Activated naive CD8-positive, alpha-beta T cell (primary cell): Measurements from ENCODE around the gene FAM180B.
"Not testable (repeated sequence)": the region's sequence is repeated elsewhere in the genome, so short reads cannot be mapped to it uniquely, and the experiment has no call there.

Experiments
- H3K27ac Mint-ChIP-seq: one replicate; pipeline ENCODE4 v1.8.0; 2021; ENCODE audit warnings: mixed read lengths
- H3K27me3 Mint-ChIP-seq: one replicate; pipeline ENCODE4 v1.8.0; 2021; ENCODE audit warnings: mixed read lengths
- H3K36me3 Mint-ChIP-seq: one replicate; pipeline ENCODE4 v1.8.0; 2021; ENCODE audit warnings: mixed read lengths
- H3K4me1 Mint-ChIP-seq: one replicate; pipeline ENCODE4 v1.8.0; 2021; ENCODE audit warnings: low read depth, mixed read lengths
- H3K4me3 Mint-ChIP-seq: one replicate; pipeline ENCODE4 v1.8.0; 2021; ENCODE audit warnings: mild to moderate bottlenecking, mixed read lengths
- H3K9me3 Mint-ChIP-seq: one replicate; pipeline ENCODE4 v1.8.0; 2021; ENCODE audit warnings: low read depth, mixed read lengths

FAM180B gene

DNA sequence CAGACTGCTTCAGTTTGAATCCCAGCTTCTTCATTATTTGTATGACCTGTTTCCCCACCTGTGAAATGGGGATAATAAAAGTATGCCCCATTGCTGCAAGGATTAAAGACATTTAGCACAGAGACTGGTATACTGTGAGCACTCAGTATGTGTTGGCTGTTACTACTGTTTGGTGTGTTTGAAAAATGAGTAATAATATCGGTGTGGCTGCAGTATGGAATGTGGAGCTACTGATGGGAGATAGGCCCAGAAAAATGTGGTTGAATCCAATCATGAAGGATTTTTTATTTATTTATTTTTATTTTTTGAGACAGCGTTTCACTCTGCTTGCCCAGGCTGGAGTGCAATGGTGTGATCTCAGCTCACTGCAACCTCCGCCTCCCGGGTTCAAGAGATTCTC is 16.8 kb downstream of the FAM180B start:
- Mint-ChIP-seq H3K27ac (no peak overlapping the region), H3K4me3 (no peak overlapping the region), H3K27me3 (no peaks in the 10 kb centered on the region), H3K4me1 (no peaks in the 10 kb centered on the region), H3K36me3 (peaks cover 2% of the 10 kb centered on the region), H3K9me3 (no peaks in the 10 kb centered on the region)

DNA sequence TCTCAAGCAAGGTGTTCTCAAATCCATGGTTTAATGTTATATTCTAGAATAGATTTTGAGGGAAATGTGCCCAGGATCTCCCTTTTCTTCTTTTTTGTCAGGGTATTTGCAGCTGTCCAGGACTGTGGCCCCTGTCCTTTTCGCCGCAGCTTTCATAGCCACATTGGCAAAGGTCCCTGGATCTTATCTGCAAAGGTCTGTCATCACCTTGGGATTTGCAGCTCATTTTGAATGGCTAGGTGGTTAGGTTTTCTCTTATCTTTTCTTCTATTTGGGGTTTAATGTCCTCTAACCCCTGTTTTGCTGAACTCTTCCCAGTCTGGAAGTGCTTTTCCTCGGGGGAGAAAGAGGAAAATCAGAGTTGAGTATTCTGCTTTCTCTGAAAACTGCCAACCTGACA is 19.4 kb downstream of the FAM180B start:
- Mint-ChIP-seq H3K4me1 (no peaks in the 10 kb centered on the region), H3K27me3 (no peaks in the 10 kb centered on the region), H3K4me3 (no peak overlapping the region), H3K36me3 (peaks cover 2% of the 10 kb centered on the region), H3K27ac (no peak overlapping the region), H3K9me3 (no peaks in the 10 kb centered on the region)

DNA sequence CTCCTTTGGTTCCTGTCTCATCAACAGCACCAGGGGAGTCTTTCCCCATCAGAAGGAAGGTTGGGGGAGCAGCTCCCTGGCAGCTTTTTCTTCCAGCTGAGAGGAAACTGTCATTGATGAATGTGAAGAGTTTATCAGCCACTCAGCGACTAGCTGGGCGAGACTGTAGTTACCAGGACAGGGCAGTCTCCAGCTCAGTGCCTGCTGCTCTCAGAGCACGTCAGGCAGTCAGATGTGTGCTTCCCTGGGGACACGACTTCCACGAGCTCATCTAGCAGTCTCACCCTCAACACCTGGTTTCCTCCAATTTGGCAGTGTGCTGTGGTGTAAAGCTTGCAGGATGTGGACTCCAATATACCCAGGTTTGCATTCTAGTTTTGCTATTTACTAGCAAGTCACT is 20.3 kb downstream of the FAM180B start:
- Mint-ChIP-seq H3K36me3 (peaks cover 2% of the 10 kb centered on the region), H3K9me3 (no peaks in the 10 kb centered on the region), H3K4me3 (no peak overlapping the region), H3K27ac (no peak overlapping the region), H3K4me1 (no peaks in the 10 kb centered on the region), H3K27me3 (no peaks in the 10 kb centered on the region)

DNA sequence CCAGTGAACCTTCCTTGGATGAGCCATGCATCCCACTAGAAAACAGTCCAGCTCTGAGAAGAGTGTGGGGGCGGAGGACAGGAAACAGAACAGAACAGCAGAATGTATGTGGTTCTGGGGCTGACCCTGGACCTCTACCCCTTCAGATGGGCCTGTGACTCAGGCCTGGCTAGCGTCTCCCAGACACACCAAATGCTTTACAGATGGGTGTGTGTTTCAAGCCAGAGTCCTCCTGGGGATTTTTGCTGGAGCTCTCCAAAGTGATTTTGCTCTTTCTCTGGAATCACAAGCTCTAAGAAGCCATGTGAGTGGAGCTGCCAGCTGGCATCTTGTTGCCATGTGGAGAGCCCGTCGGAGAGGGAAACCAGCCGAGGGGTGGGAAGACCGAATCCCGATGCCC is 20.9 kb downstream of the FAM180B start:
- H3K36me3 Mint-ChIP-seq, result peaks cover 2% of the 10 kb centered on the region
- no peaks in the 10 kb centered on the region for H3K4me1 Mint-ChIP-seq
- H3K27me3 Mint-ChIP-seq, result no peaks in the 10 kb centered on the region
- H3K4me3 Mint-ChIP-seq, result no peak overlapping the region
- no peak overlapping the region for H3K27ac Mint-ChIP-seq
- H3K9me3 Mint-ChIP-seq, result no peaks in the 10 kb centered on the region

DNA sequence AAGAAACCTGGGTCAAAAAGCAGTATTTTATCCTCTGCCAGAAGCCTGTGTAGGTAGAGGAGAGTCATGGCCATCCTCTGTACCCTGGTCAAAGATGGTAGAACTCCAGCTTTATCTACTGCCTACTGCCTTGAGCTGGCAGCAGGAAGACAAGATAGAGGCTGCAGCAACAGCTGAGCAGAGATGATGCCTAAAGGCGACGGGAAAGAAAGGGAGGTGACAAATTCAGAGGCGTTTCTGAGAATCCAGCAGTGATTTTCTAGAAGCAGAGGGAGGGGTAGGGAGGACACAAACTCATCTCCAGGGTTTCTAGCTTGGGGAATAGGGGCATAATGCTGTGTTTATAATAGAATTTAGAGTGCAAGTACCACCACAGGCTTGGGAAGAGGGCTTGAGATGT is 23.2 kb downstream of the FAM180B start:
- H3K27me3 Mint-ChIP-seq, result no peaks in the 10 kb centered on the region
- H3K36me3 Mint-ChIP-seq, result peaks cover 2% of the 10 kb centered on the region
- H3K27ac Mint-ChIP-seq, result no peak overlapping the region

DNA sequence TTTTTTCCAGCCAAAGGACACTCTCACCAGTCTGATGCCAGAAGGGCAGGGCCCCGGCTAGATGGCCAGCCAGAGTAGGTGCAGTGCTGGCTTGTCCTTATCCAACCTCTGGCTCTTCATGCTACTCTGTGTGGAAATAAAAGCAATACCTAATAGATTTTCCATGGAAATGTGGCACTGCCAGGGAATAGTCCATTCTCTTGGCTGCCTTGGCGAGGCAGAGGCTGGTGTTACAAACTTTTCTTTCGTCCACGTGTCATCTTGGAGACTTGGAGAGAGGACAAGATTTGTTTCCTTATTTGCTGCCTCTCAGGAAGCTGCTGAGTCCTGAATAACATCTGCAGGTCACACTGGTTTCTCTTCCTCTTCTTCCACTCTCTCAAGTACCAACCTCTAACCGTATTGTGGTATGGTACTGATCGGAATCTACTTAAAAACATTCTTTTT is 24.9 kb downstream of the FAM180B start:
- H3K9me3 Mint-ChIP-seq, result no peaks in the 10 kb centered on the region
- H3K27me3 Mint-ChIP-seq, result no peaks in the 10 kb centered on the region
- no peaks in the 10 kb centered on the region for H3K36me3 Mint-ChIP-seq
- no peaks in the 10 kb centered on the region for H3K4me1 Mint-ChIP-seq
- H3K4me3 Mint-ChIP-seq, result no peak overlapping the region
- H3K27ac Mint-ChIP-seq, result no peak overlapping the region

More for the DNA sequence above, 23.2 kb downstream of the FAM180B start:
- no peaks in the 10 kb centered on the region for H3K9me3 Mint-ChIP-seq
- no peak overlapping the region for H3K4me3 Mint-ChIP-seq
- H3K4me1 Mint-ChIP-seq, result no peaks in the 10 kb centered on the region

DNA sequence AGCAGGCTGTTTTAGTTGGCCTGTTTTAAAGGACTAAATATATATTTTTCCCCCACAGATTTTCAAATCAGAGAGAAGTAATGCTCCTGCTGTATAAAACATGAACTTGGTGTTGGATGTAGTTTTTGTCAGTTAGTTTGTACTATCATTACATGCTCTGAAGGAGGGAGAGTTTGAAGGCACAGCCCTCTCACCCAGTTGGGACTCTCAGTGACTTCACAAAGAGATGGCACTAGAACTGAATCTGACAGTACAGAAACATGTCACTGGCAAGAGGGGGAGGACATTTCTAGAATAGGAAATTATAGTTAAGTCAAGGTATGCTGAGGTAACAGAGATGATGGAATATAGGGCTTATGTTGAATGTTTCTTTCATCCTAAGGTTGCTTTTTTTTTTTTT is 28.8 kb downstream of the FAM180B start:
- H3K4me1 Mint-ChIP-seq, result no peaks in the 10 kb centered on the region

DNA sequence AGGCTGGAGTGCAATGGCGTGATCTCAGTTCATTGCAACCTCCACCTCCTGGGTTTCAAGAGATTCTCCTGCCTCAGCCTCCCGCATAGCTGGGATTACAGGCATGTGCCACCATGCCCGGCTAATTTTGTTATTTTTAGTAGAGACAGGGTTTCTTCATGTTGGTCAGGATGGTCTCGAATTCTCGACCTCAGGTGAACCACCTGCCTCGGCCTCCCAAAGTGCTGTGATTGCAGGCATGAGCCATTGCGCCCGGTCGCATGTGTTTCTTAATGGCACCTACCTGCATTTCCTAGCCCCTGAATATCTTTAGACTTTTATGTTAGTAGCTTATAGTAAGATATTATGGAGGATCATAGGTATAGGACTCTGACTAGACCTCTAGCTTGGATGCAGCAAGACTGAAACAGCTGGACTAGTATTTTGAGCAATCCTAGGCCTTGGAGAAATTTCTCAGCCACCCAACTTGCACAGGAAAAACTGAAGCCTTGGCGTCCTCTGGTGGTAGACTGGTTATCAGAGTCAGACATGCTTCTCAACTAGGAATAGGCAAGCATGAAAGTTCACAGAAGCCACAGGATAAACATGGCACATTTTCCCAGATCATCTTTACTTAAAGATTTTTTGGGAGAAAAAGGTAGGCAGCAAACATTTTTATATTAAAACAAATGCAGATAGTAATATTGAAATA is 30.4 kb downstream of the FAM180B start:
- Mint-ChIP-seq H3K4me3 (no peak overlapping the region), H3K36me3 (peaks cover 3% of the 10 kb centered on the region), H3K9me3 (no peaks in the 10 kb centered on the region), H3K4me1 (no peaks in the 10 kb centered on the region), H3K27me3 (no peaks in the 10 kb centered on the region), H3K27ac (no peak overlapping the region)

More for the DNA sequence above, 28.8 kb downstream of the FAM180B start:
- H3K27ac Mint-ChIP-seq, result no peak overlapping the region
- H3K27me3 Mint-ChIP-seq, result no peaks in the 10 kb centered on the region
- H3K9me3 Mint-ChIP-seq, result no peaks in the 10 kb centered on the region
- no peak overlapping the region for H3K4me3 Mint-ChIP-seq
- peaks cover 3% of the 10 kb centered on the region for H3K36me3 Mint-ChIP-seq

DNA sequence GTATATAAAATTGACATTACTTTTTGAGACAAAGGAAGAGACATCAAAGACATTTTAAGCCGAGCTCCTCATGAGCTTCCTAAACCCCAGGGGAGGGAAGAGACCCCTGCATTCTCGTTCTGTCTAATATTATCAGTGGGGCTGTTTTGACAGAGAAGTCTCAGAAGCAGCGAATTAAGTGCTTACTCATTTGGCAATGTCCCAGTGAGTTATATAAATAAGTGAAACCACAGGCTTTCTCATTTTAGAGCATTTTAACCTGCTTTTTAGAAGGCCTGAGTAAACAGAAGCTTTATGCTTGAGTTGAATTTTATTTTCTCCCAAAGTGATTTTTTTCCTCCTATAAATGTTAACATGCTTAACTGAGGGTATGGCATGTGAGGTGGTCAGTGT is 30.9 kb downstream of the FAM180B start:
- Mint-ChIP-seq H3K27me3 (no peaks in the 10 kb centered on the region), H3K4me1 (no peaks in the 10 kb centered on the region), H3K36me3 (peaks cover 3% of the 10 kb centered on the region), H3K4me3 (no peak overlapping the region), H3K27ac (no peak overlapping the region), H3K9me3 (no peaks in the 10 kb centered on the region)

DNA sequence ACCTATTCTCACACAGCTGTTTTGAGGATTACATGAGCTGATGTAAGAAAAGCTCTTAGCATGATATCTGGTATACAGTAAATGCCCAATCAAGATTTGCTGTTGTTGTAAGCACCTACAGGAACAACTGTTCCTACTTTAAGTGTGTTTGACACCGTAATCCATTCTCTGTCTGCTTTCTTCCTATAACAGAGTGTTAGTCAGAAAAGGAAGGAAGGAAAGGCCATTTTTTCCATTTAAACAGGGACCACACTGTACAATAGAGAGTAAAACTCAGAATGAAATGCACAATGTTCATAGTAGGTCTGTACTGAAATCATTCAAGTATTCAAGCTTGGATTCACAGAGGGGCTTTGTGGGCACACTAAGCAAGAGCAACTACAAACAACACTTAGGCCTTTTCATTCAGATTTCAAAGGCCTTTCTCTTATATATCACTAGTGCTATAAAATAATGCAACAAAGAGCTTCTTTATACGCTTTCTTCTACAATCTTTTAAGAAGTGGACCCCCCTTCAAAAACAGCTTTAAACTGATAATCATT is 34.4 kb downstream of the FAM180B start:
- Mint-ChIP-seq H3K27ac (no peak overlapping the region), H3K27me3 (no peaks in the 10 kb centered on the region), H3K9me3 (no peaks in the 10 kb centered on the region), H3K4me3 (no peak overlapping the region), H3K36me3 (peaks cover 7% of the 10 kb centered on the region), H3K4me1 (no peaks in the 10 kb centered on the region)

DNA sequence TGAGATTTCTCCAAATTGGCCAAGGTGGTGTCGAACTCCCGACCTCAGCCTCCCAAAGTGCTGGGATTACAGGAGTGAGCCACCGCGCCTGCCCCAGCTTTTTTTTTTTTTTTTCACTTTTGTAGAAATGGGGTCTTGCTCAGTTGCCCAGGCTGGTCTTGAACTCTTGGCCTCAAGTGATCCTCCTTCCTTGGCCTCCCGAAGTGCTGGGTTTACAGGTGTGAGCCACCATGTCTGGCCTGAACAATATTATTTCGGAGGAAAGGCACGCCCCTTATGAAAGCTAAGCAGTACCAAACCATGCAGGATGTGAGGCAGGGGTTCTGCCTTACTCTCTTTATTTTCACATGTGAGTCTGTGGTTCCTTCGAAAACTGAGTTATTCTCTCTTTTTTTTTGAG is 39.8 kb downstream of the FAM180B start:
- Mint-ChIP-seq H3K36me3 (peaks cover 12% of the 10 kb centered on the region), H3K27me3 (no peaks in the 10 kb centered on the region), H3K4me1 (no peaks in the 10 kb centered on the region), H3K4me3 (no peak overlapping the region), H3K27ac (no peak overlapping the region), H3K9me3 (no peaks in the 10 kb centered on the region)

DNA sequence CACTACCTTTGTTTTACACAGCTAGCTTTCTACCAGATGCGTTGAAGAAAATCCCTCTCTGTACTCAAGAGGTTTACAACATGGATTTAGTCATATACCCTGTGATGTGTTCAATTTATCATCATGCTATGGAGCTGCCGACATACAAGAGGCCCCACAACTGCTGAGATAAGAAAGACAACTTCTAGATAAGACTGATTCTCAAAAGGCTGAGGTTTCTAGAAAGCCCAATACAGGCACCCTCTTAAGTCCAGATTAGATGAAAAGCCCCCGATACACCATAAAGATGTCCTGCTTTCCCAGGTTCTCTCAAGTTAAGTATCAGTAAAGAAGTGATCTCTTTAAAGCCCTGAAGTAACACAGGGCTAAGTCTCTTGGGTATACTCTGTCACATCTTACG is 41.5 kb downstream of the FAM180B start:
- Mint-ChIP-seq H3K4me3 (no peak overlapping the region), H3K9me3 (no peaks in the 10 kb centered on the region), H3K27ac (no peak overlapping the region), H3K36me3 (peaks cover 17% of the 10 kb centered on the region), H3K27me3 (no peaks in the 10 kb centered on the region), H3K4me1 (no peaks in the 10 kb centered on the region)

DNA sequence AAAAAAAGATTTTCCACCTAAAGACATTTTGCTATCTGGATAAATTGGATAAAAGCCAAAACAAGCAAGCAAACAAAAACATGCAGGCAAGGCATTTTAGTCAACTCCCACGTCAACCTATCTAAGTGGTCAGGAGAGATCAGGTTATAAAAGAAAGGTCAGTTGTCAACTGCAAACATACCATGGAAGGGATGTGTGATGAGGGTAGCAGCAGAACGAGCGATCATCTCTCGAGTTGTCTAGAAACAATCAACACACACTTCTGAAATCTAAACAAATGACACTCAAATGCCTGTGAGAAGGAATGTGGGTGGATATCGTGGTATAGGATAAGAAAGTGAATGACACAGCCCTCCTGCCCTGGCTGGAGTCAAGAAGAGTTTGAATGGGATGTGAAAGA is 45.0 kb downstream of the FAM180B start:
- Mint-ChIP-seq H3K9me3 (no peaks in the 10 kb centered on the region), H3K4me1 (no peaks in the 10 kb centered on the region), H3K27ac (no peak overlapping the region), H3K27me3 (no peaks in the 10 kb centered on the region), H3K36me3 (peaks cover 16% of the 10 kb centered on the region), H3K4me3 (no peak overlapping the region)

DNA sequence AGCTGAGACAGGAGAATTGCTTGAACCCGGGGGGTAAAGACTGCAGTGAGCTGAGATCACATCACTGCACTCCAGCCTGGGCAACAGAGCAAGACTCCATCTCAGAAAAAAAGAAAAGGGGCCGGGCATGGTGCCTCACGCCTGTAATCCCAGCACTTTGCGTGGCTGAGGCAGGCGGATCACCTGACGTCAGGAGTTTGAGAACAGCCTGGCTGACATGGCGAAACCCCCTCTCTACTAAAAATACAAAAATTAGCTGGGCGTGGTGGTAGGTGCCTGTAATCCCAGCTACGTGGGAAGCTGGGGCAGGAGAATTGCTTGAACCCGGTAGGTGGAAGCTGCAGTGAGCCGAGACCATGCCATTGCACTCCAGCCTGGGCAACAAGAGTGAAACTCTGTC is 49.9 kb downstream of the FAM180B start:
- H3K27me3 Mint-ChIP-seq, H3K9me3 Mint-ChIP-seq, H3K4me3 Mint-ChIP-seq, H3K27ac Mint-ChIP-seq: not testable (repeated sequence)
- Mint-ChIP-seq H3K4me1 (peaks cover 13% of the 10 kb centered on the region), H3K36me3 (peaks cover 12% of the 10 kb centered on the region)
